SH-SY5Y (cell line): ENCODE results near the gene CTNNA1.
A peak's percentile ranks its signal among the peaks of the same experiment; 100 is the strongest.

Source experiments
- GATA2 ChIP-seq: IDR thresholded peaks from 2 replicates; pipeline ENCODE4 v1.6.1; 2011; ENCODE audit warnings: mild to moderate bottlenecking, low read depth, low read length
- GATA3 ChIP-seq: IDR thresholded peaks from 2 replicates; pipeline ENCODE4 v1.6.1; 2011; ENCODE audit warnings: low read depth, mild to moderate bottlenecking, low read length, moderate library complexity

Gene CTNNA1

GRCh38 chr5:138844812-138845513 lies 91.7 kb downstream of the CTNNA1 start:
- TF ChIP-seq GATA3 (no peak), GATA2 (no peak)

DNA sequence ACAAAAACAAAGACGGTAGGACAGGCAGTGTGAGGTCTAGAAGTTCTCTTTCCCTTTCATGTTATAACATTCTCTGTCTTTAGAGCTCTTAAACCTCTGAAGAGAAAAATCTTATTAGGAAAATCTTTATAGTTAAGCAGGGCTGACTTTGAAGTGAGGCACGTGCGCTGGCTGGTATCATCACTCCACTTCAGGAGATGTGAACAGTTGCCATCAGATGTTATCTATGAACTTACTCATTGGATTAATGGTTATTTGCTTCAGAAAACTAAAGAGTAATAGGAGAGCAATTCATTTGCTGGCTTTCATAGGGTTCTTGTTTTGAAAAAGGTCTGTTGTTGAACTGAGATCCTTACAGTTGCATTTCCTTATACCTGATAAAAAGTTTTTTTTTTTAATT lies 96.2 kb downstream of the CTNNA1 start:
- no peak for TF ChIP-seq GATA3
- TF ChIP-seq GATA2, result 0 out of 2 replicates have a peak, but pooled peaks have one; percentile 10

GRCh38 chr5:138849882-138850281 lies 96.7 kb downstream of the CTNNA1 start:
- TF ChIP-seq GATA2 (no peak), GATA3 (no peak)

- TF ChIP-seq GATA2 (no peak), GATA3 (no peak)
Measured at GRCh38 chr5:138850865-138851435, 97.7 kb downstream of the CTNNA1 start.

GRCh38 chr5:138853132-138853531 lies 99.9 kb downstream of the CTNNA1 start:
- no peak for TF ChIP-seq GATA3
- no peak for TF ChIP-seq GATA2

DNA sequence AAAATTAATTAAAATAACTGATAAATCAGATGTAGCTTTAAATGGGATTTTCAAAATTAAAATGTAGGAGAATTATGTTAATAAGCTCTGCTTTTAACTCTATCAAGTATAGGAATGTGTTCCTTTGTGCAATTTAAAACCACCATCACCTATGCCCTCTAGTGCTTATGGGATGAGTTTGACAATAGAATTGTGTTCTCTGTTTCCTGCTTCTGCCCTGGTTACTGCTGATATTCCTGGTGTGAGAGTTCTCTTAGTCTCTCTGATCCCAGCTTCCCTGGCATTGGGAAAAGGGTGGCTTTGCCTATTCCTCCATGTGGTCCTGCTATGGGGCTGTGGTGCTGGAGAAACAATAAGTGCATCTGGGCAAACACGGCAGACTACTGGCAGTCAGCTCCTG lies 113.8 kb downstream of the CTNNA1 start:
- TF ChIP-seq GATA2 (no peak), GATA3 (no peak)

GRCh38 chr5:138869038-138869437 lies 115.8 kb downstream of the CTNNA1 start:
- TF ChIP-seq GATA2 (no peak), GATA3 (no peak)

- TF ChIP-seq GATA3 (no peak), GATA2 (no peak)
Measured at GRCh38 chr5:138869763-138870500, 116.7 kb downstream of the CTNNA1 start.

DNA sequence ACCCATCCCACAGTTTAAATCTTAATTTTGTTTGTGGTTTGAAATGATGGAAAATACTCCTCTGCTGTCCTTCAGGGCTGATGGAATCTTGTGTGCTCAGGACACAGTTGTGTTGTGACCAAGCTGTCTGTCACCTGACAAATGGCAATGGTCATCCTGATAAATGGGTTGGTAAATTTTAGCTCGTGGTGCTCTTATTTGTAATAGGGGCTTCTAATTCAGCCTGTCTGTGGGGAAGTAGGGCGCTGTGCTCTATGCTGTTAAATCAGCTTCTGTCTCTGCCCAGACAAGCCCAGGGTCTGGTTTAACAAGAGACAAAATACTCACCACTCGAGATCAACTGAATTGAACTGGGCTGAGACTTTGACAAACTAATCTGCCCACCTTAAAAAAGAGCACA lies 117.4 kb downstream of the CTNNA1 start:
- no peak for TF ChIP-seq GATA3
- no peak for TF ChIP-seq GATA2

GRCh38 chr5:138872841-138873465 lies 119.7 kb downstream of the CTNNA1 start:
- TF ChIP-seq GATA3 (no peak), GATA2 (no peak)

DNA sequence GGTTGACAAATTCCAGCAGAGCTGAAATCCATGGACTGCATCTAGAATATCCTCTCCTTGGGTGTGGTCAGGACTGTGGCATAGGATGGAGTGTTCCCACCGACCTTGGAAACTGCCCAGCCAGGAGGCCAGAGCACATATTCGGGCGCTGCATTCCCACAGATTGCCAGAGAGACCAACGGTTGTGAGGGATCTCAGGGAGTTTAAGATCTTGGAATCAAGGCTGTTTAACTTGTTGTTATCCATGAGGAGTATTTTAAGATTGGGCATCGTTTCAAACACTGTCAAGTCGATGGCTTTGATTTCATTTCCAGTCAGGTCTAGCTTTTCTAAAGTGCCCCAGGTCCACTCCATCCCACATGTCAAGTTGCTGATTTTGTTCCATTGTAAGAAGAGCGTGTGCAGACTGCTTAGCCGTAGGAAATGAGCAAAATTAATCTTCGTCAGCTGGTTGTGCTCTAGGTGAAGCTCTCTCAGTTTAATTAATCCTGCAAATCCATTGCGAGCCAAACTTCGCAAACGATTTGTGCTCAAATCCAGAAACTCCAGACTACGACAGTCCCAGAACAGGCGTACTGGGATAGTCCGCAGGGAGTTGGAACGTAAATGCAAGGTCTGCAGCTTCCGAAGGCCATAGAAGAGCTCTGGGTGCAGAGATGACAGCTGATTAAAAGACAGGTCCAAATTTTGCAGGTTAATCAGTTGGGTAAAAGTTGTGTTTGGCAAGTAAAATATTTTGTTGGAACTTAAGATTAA lies 120.4 kb downstream of the CTNNA1 start:
- TF ChIP-seq GATA3, result no peak; the same call in 1 of the 2 replicates
- TF ChIP-seq GATA2, result peak; percentile 22; the same call in 1 of the 2 replicates

DNA sequence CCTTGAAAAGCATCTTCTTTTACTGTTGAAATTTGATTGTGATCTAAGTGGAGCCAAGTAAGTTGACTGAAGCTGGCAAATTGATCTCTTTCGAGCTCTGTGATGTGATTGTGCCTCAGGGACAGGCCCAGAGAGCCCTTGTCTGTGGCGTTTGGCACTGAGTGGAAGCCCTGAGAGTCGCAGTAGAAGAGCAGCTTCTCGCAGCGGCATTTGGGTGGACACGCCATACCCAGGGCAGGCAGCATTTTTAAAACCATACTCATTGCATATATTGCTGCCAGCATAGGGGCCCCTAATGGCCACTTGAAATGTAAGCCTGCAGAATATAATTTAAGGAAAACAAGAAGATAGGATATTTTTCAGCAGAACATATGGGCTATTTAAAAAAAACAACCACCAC lies 121.0 kb downstream of the CTNNA1 start:
- TF ChIP-seq GATA3, result no peak
- no peak; the same call in 1 of the 2 replicates for TF ChIP-seq GATA2

DNA sequence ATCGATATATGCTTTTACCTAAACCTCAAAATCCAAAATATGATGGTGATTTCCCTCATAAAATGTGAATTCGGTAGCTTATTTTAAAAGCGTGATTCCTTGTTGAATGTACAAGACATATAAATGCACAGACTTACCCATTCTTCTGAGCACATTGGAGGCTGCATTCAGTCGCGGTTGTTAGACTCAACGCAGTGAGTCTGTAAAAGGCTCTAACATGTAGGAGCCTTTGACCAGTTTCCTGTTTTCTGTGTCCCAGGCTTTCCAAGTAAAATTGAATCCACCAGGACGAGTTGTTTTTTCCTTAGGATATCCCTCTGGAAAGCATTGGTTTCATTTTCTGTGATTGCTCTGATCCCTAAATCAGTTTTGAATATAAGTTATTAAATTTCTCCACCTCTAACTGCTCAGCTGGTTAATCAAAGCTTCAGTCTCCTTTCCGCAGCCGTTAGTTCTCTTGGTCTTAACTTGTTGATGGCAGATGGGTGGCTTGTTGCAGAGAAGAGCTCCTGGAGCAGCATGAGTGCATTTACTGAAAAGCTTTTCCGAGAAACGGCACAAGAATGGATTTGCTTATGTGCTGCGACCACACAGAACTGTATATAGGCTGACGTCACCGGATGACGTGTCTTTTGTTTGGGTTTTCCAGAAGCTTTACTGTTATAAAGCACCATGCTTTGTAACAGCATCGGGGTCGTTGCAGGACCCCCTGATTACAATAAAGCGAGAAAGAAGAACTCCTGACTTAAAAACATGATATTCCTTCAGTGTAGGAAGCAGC lies 121.7 kb downstream of the CTNNA1 start, which contains the start of gene LRRTM2:
TSS of gene LRRTM2 (minus strand) at position 565 of the 781 bp plus-strand sequence. CDS start at position 141, 424 bp downstream.
- no peak for TF ChIP-seq GATA3
- TF ChIP-seq GATA2, result no peak

- TF ChIP-seq GATA3 (0 out of 2 replicates have a peak, but pooled peaks have one; percentile 19), GATA2 (peak; percentile 32; the same call in 1 of the 2 replicates)
Measured at GRCh38 chr5:138875552-138875875, 122.3 kb downstream of the CTNNA1 start.
